Thyroid gland (tissue), 4 donors: Measurements from ENCODE around the gene GDF15. TPM values are rescaled to one million over a fixed set of nuclear protein-coding genes. Genes with fewer than 3 reads are reported as not detected.
"Not testable (repeated sequence)": the region's sequence is repeated elsewhere in the genome, so short reads cannot be mapped to it uniquely, and the experiment has no call there.

Source experiments
- DNase-seq, 2 donors: peaks; one replicate each; pipeline ENCODE4 v3.0.0-alpha.2; 2019
- H3K27ac ChIP-seq, 3 donors: fragments of 200-600 bp; sonication (generic); 1 replicate in 2 of 3; 2 replicates in 1 of 3; pipeline ENCODE4 v1.5.1; 2016 to 2019; ENCODE audit warnings: mild to moderate bottlenecking in 1 of 3, moderate library complexity in 1 of 3
- H3K27me3 ChIP-seq: fragments of 200-600 bp; sonication (generic); one replicate; pipeline ENCODE4 v1.5.1; 2019
- H3K36me3 ChIP-seq, 2 donors: fragments of 200-600 bp; sonication (generic); one replicate each; pipeline ENCODE4 v1.5.1; 2016 to 2019
- H3K4me1 ChIP-seq, 2 donors: fragments of 200-600 bp; sonication (generic); one replicate each; pipeline ENCODE4 v1.5.1; 2017 to 2019
- H3K4me3 ChIP-seq, 3 donors: fragments of 200-600 bp; sonication (generic); replicated peaks in 1 of 3; 1 replicate in 2 of 3; 2 replicates in 1 of 3; pipeline ENCODE4 v1.5.1; 2016; ENCODE audit warnings: mild to moderate bottlenecking in 1 of 3
- H3K9me3 ChIP-seq: fragments of 200-600 bp; sonication (generic); one replicate; pipeline ENCODE4 v1.5.1; 2017
- POLR2A ChIP-seq, 2 donors: fragments of 450-650 bp; IDR thresholded peaks; one replicate each; pipeline ENCODE4 v1.6.1; 2017; ENCODE audit warnings: antibody characterized with exemption in 2 of 2, mild to moderate bottlenecking in 2 of 2, moderate library complexity in 1 of 2
- whole genome bisulfite sequencing, 2 donors: methylation state at CpG; one replicate each; pipeline ENCODE4 v1.1.5; 2017; 5-methylcytosine and 5-hydroxymethylcytosine counted together
- intact Hi-C: fragments of 100-400 bp; cut with DNase I; formaldehyde crosslinking; loops from one replicate; pipeline ENCODE4 v1.15.1; 2023
- total RNA-seq, 4 donors: library from RNA; depleted of rRNA; stranded (reverse); fragments of >200 nt; gene quantifications; one replicate each; pipeline ENCODE4 v1.2.3, GENCODE V29; 2016
- TF ChIP-seq, protein P1 (sequence below), 6 experiments: fragments of 200-600 bp in 3 of 6; fragments of 450-650 bp in 3 of 6; sonication (generic) in 3 of 6; IDR thresholded peaks; one replicate each; pipeline ENCODE4 v1.5.1; 2016 to 2019; ENCODE audit warnings: antibody characterized with exemption in 6 of 6, mild to moderate bottlenecking in 2 of 6, inconsistent platforms in 1 of 6, moderate library complexity in 1 of 6

GDF15 gene
- total RNA-seq, 4 donors from 2014 or later, result 3.7 to 9.9 (median 5.1) TPM; not detected in 1

DNA sequence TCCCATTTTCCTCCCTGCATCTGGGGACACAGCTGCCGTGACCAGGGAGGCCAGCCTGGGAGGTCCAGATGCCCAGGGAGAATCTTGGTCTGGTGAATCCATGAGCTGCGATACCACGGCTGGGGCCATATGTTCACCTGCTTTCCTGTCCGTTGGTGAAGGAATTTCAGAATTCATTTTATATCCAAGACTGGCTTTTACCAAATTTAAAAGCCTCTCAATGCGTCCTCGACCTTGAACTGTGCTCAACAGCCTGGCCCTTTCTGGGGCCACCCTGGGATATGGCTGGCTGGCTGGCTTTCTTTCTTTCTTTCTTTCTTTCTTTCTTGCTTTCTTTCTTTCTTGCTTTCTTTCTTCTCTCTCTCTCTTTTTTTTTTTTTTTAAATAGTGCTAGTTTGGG is 22.2 kb upstream of the GDF15 start:
- WGBS, 2 donors, result 76 to 83% methylated on average over 6 of the region's 6 CpGs
- Histone ChIP-seq H3K36me3 (peaks cover 0 to 6% of the 10 kb centered on the region in 2 donors), H3K4me1 (peaks cover 11 to 24% of the 10 kb centered on the region in 2 donors), H3K4me3 (no peak overlapping the region), H3K27ac (peak overlapping the region; percentile 89 to 97 (median 95)), H3K27me3 (no peaks in the 10 kb centered on the region), H3K9me3 (no peaks in the 10 kb centered on the region)
- TF ChIP-seq POLR2A (IDR thresholded peaks at IDR 0.05), result no peak
- TF ChIP-seq, protein P1, sequence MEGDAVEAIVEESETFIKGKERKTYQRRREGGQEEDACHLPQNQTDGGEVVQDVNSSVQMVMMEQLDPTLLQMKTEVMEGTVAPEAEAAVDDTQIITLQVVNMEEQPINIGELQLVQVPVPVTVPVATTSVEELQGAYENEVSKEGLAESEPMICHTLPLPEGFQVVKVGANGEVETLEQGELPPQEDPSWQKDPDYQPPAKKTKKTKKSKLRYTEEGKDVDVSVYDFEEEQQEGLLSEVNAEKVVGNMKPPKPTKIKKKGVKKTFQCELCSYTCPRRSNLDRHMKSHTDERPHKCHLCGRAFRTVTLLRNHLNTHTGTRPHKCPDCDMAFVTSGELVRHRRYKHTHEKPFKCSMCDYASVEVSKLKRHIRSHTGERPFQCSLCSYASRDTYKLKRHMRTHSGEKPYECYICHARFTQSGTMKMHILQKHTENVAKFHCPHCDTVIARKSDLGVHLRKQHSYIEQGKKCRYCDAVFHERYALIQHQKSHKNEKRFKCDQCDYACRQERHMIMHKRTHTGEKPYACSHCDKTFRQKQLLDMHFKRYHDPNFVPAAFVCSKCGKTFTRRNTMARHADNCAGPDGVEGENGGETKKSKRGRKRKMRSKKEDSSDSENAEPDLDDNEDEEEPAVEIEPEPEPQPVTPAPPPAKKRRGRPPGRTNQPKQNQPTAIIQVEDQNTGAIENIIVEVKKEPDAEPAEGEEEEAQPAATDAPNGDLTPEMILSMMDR (IDR thresholded peaks at IDR 0.05), result no peak
- intact Hi-C loops, result no loop called here
- no peak for DNase-seq

GRCh38 chr19:18364277-18364825 is 21.6 kb upstream of the GDF15 start:
- peak overlapping the region; percentile 89 to 97 (median 95) for H3K27ac ChIP-seq
- H3K36me3 ChIP-seq, H3K27me3 ChIP-seq, H3K4me3 ChIP-seq, H3K9me3 ChIP-seq, intact Hi-C loops: not testable (repeated sequence)
- DNase-seq, result peak; percentile 61 to 68
- peaks cover 11 to 24% of the 10 kb centered on the region in 2 donors for H3K4me1 ChIP-seq
- WGBS, 2 donors, result 29 to 33% methylated on average over 11 of the region's 11 CpGs

- intact Hi-C loops, result no loop called here
- H3K9me3 ChIP-seq, result no peaks in the 10 kb centered on the region
- no peak overlapping the region for H3K4me3 ChIP-seq
- WGBS, 2 donors, result 4 to 5% methylated on average over 4 to 15 of the region's 15 CpGs
- TF ChIP-seq, protein P1 (IDR thresholded peaks at IDR 0.05), result no peak
- TF ChIP-seq POLR2A (IDR thresholded peaks at IDR 0.05), result peak in 1 of 2 donors; percentile 6
- peak; percentile 89 for DNase-seq
- H3K36me3 ChIP-seq, result peaks cover 0 to 6% of the 10 kb centered on the region in 2 donors
- H3K4me1 ChIP-seq, result peaks cover 11 to 24% of the 10 kb centered on the region in 2 donors
- no peaks in the 10 kb centered on the region for H3K27me3 ChIP-seq
- H3K27ac ChIP-seq, result peak overlapping the region; percentile 89 to 97 (median 95)
Observed at GRCh38 chr19:18364826-18365528, 21.0 kb upstream of the GDF15 start.

- 86 to 90% methylated on average over 2 of the region's 2 CpGs for WGBS, 2 donors
- H3K27ac ChIP-seq, result peak overlapping the region; percentile 89 to 97 (median 95)
- no peak overlapping the region for H3K4me3 ChIP-seq
- TF ChIP-seq, protein P1 (IDR thresholded peaks at IDR 0.05), result no peak
- TF ChIP-seq POLR2A (IDR thresholded peaks at IDR 0.05), result no peak
- no peaks in the 10 kb centered on the region for H3K36me3 ChIP-seq
- H3K9me3 ChIP-seq, result no peaks in the 10 kb centered on the region
- DNase-seq, result no peak
- peaks cover 11 to 24% of the 10 kb centered on the region in 2 donors for H3K4me1 ChIP-seq
- no peaks in the 10 kb centered on the region for H3K27me3 ChIP-seq
- intact Hi-C loops, result no loop called here
Observed at GRCh38 chr19:18366021-18366435, 19.9 kb upstream of the GDF15 start.

DNA sequence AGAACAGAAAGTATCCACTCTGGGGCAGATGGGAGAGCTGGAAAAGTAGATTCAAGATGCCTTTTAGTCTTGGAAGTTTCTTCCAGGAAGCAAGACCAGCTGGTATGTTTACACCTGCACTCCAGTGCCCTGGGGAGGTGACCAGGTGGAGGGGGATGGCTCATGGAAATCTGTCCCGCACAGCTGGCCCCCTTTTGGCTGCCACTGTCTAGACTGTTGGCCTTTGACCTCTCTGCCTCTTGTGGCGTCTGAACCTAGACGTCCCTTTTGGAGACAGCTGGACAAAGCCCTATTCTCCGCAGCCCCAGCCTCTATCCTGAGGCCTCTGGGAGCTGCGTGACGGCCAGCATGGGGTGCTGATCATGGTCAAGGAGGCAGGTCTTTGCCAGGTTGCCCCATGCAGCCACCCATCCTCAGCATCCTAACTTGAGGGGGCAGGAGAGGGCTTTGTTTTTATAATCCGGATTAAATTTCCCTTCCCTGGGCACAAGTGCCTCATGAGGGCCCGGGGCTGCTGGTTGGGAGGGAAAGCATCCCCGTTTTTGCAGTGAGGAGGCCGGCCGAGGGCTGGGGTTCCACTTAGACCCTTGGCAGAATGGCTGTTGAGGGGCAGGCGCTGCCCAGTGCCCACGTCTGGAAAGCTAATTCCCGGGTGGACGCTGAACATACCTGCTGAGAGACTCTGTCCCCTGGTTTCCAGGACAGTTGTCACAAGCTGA is 17.3 kb upstream of the GDF15 start:
- no peaks in the 10 kb centered on the region for H3K27me3 ChIP-seq
- no peaks in the 10 kb centered on the region for H3K36me3 ChIP-seq
- TF ChIP-seq, protein P1 (IDR thresholded peaks at IDR 0.05), result no peak
- DNase-seq, result no peak
- WGBS, 2 donors, result 80 to 81% methylated on average over 11 to 13 of the region's 15 CpGs
- intact Hi-C loops, result no loop called here
- no peak overlapping the region for H3K27ac ChIP-seq
- H3K4me3 ChIP-seq, result no peak overlapping the region
- H3K4me1 ChIP-seq, result peaks cover 11 to 27% of the 10 kb centered on the region in 2 donors
- H3K9me3 ChIP-seq, result no peaks in the 10 kb centered on the region
